HG02798 (cell line): ENCODE results near the gene SLC4A5.
"Not testable (repeated sequence)": the region's sequence is repeated elsewhere in the genome, so short reads cannot be mapped to it uniquely, and the experiment has no call there.

Experiments used
- ATAC-seq: cut with Tn5 transposase; IDR thresholded peaks from one replicate; pipeline ENCODE4 v1.9.1; 2021; ENCODE audit warnings: mild to moderate bottlenecking; ENCODE audit not compliant: unreplicated experiment, poor library complexity

Gene SLC4A5

GRCh38 chr2:74369976-74370375 is 26.8 kb upstream of the SLC4A5 start:
- ATAC-seq = no peak

GRCh38 chr2:74368499-74368898 is 25.3 kb upstream of the SLC4A5 start:
- ATAC-seq = no peak

- no peak for ATAC-seq
Measured at GRCh38 chr2:74367789-74368188, 24.6 kb upstream of the SLC4A5 start.

GRCh38 chr2:74366036-74366435 is 22.8 kb upstream of the SLC4A5 start:
- ATAC-seq = no peak

GRCh38 chr2:74364533-74365505 is 21.6 kb upstream of the SLC4A5 start:
- no peak for ATAC-seq

GRCh38 chr2:74361327-74361726 is 18.1 kb upstream of the SLC4A5 start:
- no peak for ATAC-seq

- ATAC-seq = no peak
Measured at GRCh38 chr2:74357627-74358026, 14.4 kb upstream of the SLC4A5 start.

- no peak for ATAC-seq
Measured at GRCh38 chr2:74349889-74350288, 6.7 kb upstream of the SLC4A5 start.

- ATAC-seq = no peak
Measured at GRCh38 chr2:74347742-74348141, 4.5 kb upstream of the SLC4A5 start.

- ATAC-seq = no peak
Measured at GRCh38 chr2:74347303-74347702, 4.1 kb upstream of the SLC4A5 start.

GRCh38 chr2:74345272-74345943 is 2.2 kb upstream of the SLC4A5 start:
- ATAC-seq = no peak

- ATAC-seq = not testable (repeated sequence)
Measured at GRCh38 chr2:74336227-74336626, 7.0 kb downstream of the SLC4A5 start.

GRCh38 chr2:74334931-74335333 is 8.3 kb downstream of the SLC4A5 start:
- ATAC-seq = no peak

GRCh38 chr2:74333896-74334586 is 9.2 kb downstream of the SLC4A5 start:
- ATAC-seq = no peak

GRCh38 chr2:74333175-74333574 is 10.0 kb downstream of the SLC4A5 start:
- no peak for ATAC-seq

GRCh38 chr2:74332550-74333174 is 10.6 kb downstream of the SLC4A5 start:
- no peak for ATAC-seq

- no peak for ATAC-seq
Measured at GRCh38 chr2:74328573-74328972, 14.6 kb downstream of the SLC4A5 start.

- no peak for ATAC-seq
Measured at GRCh38 chr2:74328074-74328473, 15.1 kb downstream of the SLC4A5 start.

- ATAC-seq = no peak
Measured at GRCh38 chr2:74327627-74328026, 15.6 kb downstream of the SLC4A5 start.

- ATAC-seq = no peak
Measured at GRCh38 chr2:74327199-74327598, 16.0 kb downstream of the SLC4A5 start.
